Cardiac muscle cell (in vitro differentiated cells and primary cell): ENCODE data around the gene AHRR. TPM values are rescaled to one million over a fixed set of nuclear protein-coding genes. Genes with fewer than 3 reads are reported as not detected.
"Not testable (repeated sequence)": the region's sequence is repeated elsewhere in the genome, so short reads cannot be mapped to it uniquely, and the experiment has no call there.

Experiments
- DNase-seq, 2 donors: peaks; one replicate each; pipeline versions ENCODE4 v3.0.0 to v3.0.0-alpha.2; 2010 to 2017; ENCODE audit warnings: low read depth in 1 of 2, low spot score in 1 of 2
- H3K27ac ChIP-seq: fragments of 200-600 bp; sonication (generic); 2 replicates; pipeline ENCODE4 v1.5.1; 2016
- H3K27me3 ChIP-seq: fragments of 200-600 bp; sonication (generic); 2 replicates; pipeline ENCODE4 v1.6.0; 2016; ENCODE audit warnings: control low read depth
- H3K36me3 ChIP-seq: fragments of 200-600 bp; sonication (generic); 2 replicates; pipeline ENCODE4 v1.5.1; 2016; ENCODE audit warnings: control low read depth
- H3K4me1 ChIP-seq: fragments of 200-600 bp; sonication (generic); 2 replicates; pipeline ENCODE4 v1.8.1; 2017; ENCODE audit warnings: low read depth, mild to moderate bottlenecking, mixed run types
- H3K4me3 ChIP-seq: fragments of 200-600 bp; sonication (generic); 2 replicates; pipeline ENCODE4 v1.5.1; 2016; ENCODE audit warnings: mild to moderate bottlenecking
- H3K9me3 ChIP-seq: fragments of 200-600 bp; sonication (generic); 2 replicates; pipeline ENCODE4 v1.5.1; 2017; ENCODE audit warnings: low read depth, mild to moderate bottlenecking, control low read depth
- CTCF ChIP-seq: IDR thresholded peaks from 2 replicates; pipeline ENCODE4 v1.5.1; 2012; ENCODE audit warnings: low read depth, mild to moderate bottlenecking, low read length
- polyA plus RNA-seq: library from polyadenylated mRNA; unstranded; fragments of >200 nt; fragmentation: Nextera tagmentation; extraction: Ambion mirVana; gene quantifications from 2 replicates; pipeline ENCODE4 v1.2.1, GENCODE V29; 2016
- total RNA-seq: library from RNA; depleted of rRNA; stranded (reverse); fragments of >200 nt; gene quantifications from 2 replicates; pipeline ENCODE4 v1.2.3, GENCODE V29; 2016

The AHRR gene
- total and polyA plus RNA-seq, 2 experiments from 2014 or later = 0.99 to 1.4 TPM

- not testable (repeated sequence) for H3K36me3 ChIP-seq, H3K9me3 ChIP-seq, H3K4me1 ChIP-seq, DNase-seq, H3K27ac ChIP-seq, H3K27me3 ChIP-seq, H3K4me3 ChIP-seq
These were observed 25.3 kb upstream of the AHRR start for GRCh38 chr5:296207-296606.

DNA sequence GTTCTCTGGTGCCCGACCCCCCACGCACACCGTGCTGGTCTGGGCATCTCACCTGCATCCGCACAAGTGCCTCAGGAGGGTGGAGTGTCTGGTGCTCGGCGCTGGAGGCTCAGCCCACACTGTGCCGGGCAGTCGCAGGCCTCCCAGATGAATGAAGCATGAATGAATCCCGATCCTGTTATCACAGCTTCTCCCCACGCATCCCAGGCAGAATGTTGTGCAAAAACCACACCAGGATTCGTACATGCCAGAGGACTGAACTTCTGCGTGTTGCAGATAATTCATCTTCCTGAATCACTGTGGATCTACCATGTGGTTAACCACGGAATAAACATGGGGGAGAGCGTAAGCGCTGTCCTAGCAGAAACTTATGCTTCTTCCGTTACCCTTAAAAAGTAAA lies 24.6 kb upstream of the AHRR start:
- not testable (repeated sequence) for H3K4me1 ChIP-seq, H3K36me3 ChIP-seq, H3K27me3 ChIP-seq, H3K27ac ChIP-seq, H3K9me3 ChIP-seq, H3K4me3 ChIP-seq
- DNase-seq = peak in 1 of 2 donors; percentile 86

GRCh38 chr5:297448-297847 lies 24.1 kb upstream of the AHRR start:
- H3K36me3 ChIP-seq, H3K4me1 ChIP-seq, H3K27me3 ChIP-seq, DNase-seq, H3K4me3 ChIP-seq, H3K27ac ChIP-seq, H3K9me3 ChIP-seq: not testable (repeated sequence)

DNA sequence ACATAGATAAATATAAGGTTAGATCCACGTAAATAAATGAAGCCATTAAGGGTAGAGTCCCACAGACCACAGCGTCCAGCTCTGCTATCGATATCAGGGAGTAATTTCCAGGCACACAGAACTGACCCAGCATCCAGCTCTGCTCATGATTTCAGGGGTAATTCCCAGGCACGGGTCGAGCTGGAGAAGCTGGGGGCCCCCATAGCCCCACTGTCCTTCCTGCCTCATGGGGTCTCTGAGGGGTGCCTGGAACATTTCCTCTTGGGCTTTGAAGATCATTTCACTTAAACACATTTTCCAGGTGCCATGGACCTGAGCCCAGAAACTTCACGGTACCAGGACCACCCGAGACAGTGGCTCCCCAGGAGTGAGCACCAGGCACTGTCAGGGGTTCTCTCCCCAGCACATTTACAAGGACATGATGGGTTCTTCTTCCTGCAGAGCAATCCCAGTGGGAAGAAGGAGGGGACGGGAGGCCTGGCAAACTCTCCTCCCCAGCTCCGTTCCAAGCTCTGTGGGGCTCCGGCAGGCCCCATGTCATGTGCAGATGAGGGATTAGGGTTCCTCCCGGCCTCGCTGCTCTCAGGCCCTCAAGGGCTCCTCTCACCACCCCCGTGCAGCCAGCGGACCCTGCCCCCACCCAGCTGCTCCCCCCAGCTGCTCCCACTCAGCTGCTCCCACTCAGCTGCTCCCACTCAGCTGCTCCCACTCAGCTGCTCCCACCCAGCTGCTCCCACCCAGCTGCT lies 23.4 kb upstream of the AHRR start:
- not testable (repeated sequence) for H3K4me3 ChIP-seq, H3K4me1 ChIP-seq, H3K9me3 ChIP-seq, H3K27me3 ChIP-seq, H3K27ac ChIP-seq, DNase-seq, H3K36me3 ChIP-seq

DNA sequence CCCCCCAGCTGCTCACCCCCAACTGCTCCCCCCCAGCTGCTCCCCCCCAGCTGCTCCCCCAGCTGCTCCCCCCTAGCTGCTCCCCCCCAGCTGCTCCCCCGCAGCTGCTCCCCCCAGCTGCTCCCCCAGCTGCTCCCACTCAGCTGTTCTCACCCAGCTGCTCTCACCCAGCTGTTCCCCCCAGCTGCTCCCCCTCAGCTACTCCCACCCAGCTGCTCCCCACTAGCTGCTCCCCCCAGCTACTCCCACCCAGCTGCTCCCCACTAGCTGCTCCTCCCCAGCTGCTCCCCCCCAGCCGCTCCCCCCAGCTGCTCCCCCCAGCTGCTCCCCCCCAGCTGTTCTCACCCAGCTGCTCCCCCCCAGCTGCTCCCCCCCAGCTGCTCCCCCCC lies 22.8 kb upstream of the AHRR start:
- H3K27ac ChIP-seq = no peak overlapping the region
- no peaks in the 10 kb centered on the region for H3K36me3 ChIP-seq
- H3K9me3 ChIP-seq = no peaks in the 10 kb centered on the region
- no peak for DNase-seq
- no peaks in the 10 kb centered on the region for H3K27me3 ChIP-seq
- TF ChIP-seq CTCF = no peak
- no peaks in the 10 kb centered on the region for H3K4me1 ChIP-seq
- no peak overlapping the region for H3K4me3 ChIP-seq

- not testable (repeated sequence) for H3K4me3 ChIP-seq, H3K27me3 ChIP-seq, H3K9me3 ChIP-seq, DNase-seq, H3K27ac ChIP-seq, H3K36me3 ChIP-seq, H3K4me1 ChIP-seq
These were observed 21.6 kb upstream of the AHRR start for GRCh38 chr5:299921-300320.

GRCh38 chr5:300691-301435 lies 20.7 kb upstream of the AHRR start:
- H3K27me3 ChIP-seq, H3K9me3 ChIP-seq, H3K36me3 ChIP-seq, DNase-seq, H3K27ac ChIP-seq, H3K4me1 ChIP-seq, H3K4me3 ChIP-seq: not testable (repeated sequence)

- DNase-seq, H3K27me3 ChIP-seq, H3K36me3 ChIP-seq, H3K4me1 ChIP-seq, H3K4me3 ChIP-seq, H3K9me3 ChIP-seq, H3K27ac ChIP-seq: not testable (repeated sequence)
These were observed 19.1 kb upstream of the AHRR start for GRCh38 chr5:302416-302815.

DNA sequence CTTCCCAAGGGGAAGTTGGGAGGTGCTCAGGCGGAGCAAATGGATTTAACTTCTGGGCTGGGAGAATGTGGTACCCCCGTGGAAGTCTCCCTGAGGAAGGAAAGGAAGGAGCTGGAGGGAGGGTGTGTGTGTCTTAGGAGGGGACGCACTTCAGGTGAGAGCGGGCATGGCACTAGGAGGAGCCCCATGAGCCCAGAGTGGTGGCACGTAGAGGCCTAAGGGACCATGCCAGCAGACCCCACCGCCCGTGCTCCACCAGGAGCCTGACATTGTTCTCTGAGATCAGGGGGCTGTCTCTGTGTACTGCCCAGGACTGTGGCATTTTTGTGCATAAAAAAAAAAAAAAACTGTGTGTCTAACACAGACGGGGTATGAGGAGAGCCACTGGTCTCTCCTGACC lies 18.5 kb upstream of the AHRR start:
- H3K27me3 ChIP-seq = no peaks in the 10 kb centered on the region
- TF ChIP-seq CTCF = no peak
- no peak for DNase-seq
- H3K36me3 ChIP-seq = no peaks in the 10 kb centered on the region
- H3K4me1 ChIP-seq = peaks cover 4% of the 10 kb centered on the region
- H3K27ac ChIP-seq = no peak overlapping the region
- no peak overlapping the region for H3K4me3 ChIP-seq
- no peaks in the 10 kb centered on the region for H3K9me3 ChIP-seq

GRCh38 chr5:303741-304140 lies 17.8 kb upstream of the AHRR start:
- not testable (repeated sequence) for H3K27ac ChIP-seq, H3K27me3 ChIP-seq, H3K4me3 ChIP-seq, H3K9me3 ChIP-seq, DNase-seq, H3K36me3 ChIP-seq, H3K4me1 ChIP-seq
